HepG2 (cell line): ENCODE results near the gene KMT5C. TPM values are rescaled to one million over a fixed set of nuclear protein-coding genes. Genes with fewer than 3 reads are reported as not detected.

Source experiments
- ATAC-seq: fragments of 200-7000 bp; cut with Tn5 transposase; 3 replicates; pipeline ENCODE4 v1.9.1; 2020; ENCODE audit warnings: mild to moderate bottlenecking, moderate library complexity
- BruUV-seq: library from RNA; stranded (reverse); fragments of 400-500 nt; replicated peaks from 2 replicates; lab custom pipeline; 2021; lab: Mats Ljungman, UMichigan
- CTCF ChIA-PET: fragments of 300-600 bp; formaldehyde crosslinking; extraction: SDS; loops from one replicate; lab custom pipeline; 2021; ENCODE audit warnings: low total read pairs, inconsistent platforms, low intra/inter-chr PET ratio; lab: Yijun Ruan, JAX
- POLR2A ChIA-PET: fragments of 350-600 bp; sonication (Branson Sonifier 250); formaldehyde crosslinking; loops from one replicate; lab custom pipeline; 2020; ENCODE audit warnings: antibody characterized with exemption, inconsistent platforms; lab: Yijun Ruan, JAX
- DNase-seq: peaks from one replicate; pipeline ENCODE4 v3.0.0-alpha.2; 2015; ENCODE audit warnings: low spot score
- FAIRE-seq: peaks from 3 replicates; lab custom pipeline; 2011; peaks lifted over from hg19 to GRCh38; lab: Jason Lieb, UNC
- H2AFZ ChIP-seq: one replicate; pipeline ENCODE4 v1.6.1; 2011; ENCODE audit warnings: low read length, inconsistent platforms
- H3K27ac ChIP-seq: fragments of 300-600 bp; 3 replicates; pipeline ENCODE4 v1.8.0; 2011; ENCODE audit warnings: mixed run types, mild to moderate bottlenecking, mixed read lengths, low read length, inconsistent platforms; ENCODE audit not compliant: insufficient read depth; ENCODE audit errors: extremely low read length
- H3K27me3 ChIP-seq, 2 experiments: fragments of 200-600 bp in 1 of 2; 2 replicates in 1 of 2; 3 replicates in 1 of 2; pipeline versions ENCODE4 v1.6.0 to v1.8.0; 2011; ENCODE audit warnings: low read length in 2 of 2, mild to moderate bottlenecking in 2 of 2, moderate library complexity in 2 of 2, inconsistent platforms in 1 of 2; ENCODE audit not compliant: insufficient read depth in 2 of 2, control insufficient read depth in 1 of 2
- H3K36me3 ChIP-seq, 2 experiments: fragments of 200-600 bp in 1 of 2; replicated peaks in 1 of 2; 2 replicates in 1 of 2; 3 replicates in 1 of 2; pipeline versions ENCODE4 v1.5.1 to v1.8.0; 2011; ENCODE audit warnings: low read length in 2 of 2, inconsistent platforms in 1 of 2; ENCODE audit not compliant: insufficient read depth in 2 of 2, control insufficient read depth in 1 of 2
- H3K4me1 ChIP-seq: 2 replicates; pipeline ENCODE4 v1.5.1; 2012; ENCODE audit warnings: low read length, inconsistent platforms; ENCODE audit not compliant: insufficient read depth
- H3K4me2 ChIP-seq: 2 replicates; pipeline ENCODE4 v1.6.0; 2011; ENCODE audit warnings: low read depth, low read length, inconsistent platforms
- H3K4me3 ChIP-seq, 3 experiments: fragments of 200-600 bp in 1 of 3; sonication (generic), shearing (Covaris generic) in 1 of 3; replicated peaks in 1 of 3; 2 replicates each; pipeline ENCODE4 v1.5.1; 2011 to 2016; ENCODE audit warnings: low read length in 3 of 3, inconsistent platforms in 2 of 3, low read depth in 2 of 3, mild to moderate bottlenecking in 2 of 3, control low read depth in 1 of 3, mixed read lengths in 1 of 3; ENCODE audit not compliant: insufficient read depth in 1 of 3
- H3K79me2 ChIP-seq: one replicate; pipeline ENCODE4 v1.6.1; 2011; ENCODE audit warnings: low read length, inconsistent platforms; ENCODE audit not compliant: insufficient read depth
- H3K9ac ChIP-seq: 2 replicates; pipeline ENCODE4 v1.6.0; 2011; ENCODE audit warnings: mild to moderate bottlenecking, low read depth, low read length, inconsistent platforms; ENCODE audit not compliant: insufficient read depth
- H3K9me3 ChIP-seq: 2 replicates; pipeline ENCODE4 v1.5.1; 2012; ENCODE audit warnings: mild to moderate bottlenecking, low read length
- H4K20me1 ChIP-seq: 2 replicates; pipeline ENCODE4 v1.6.0; 2011; ENCODE audit warnings: inconsistent platforms, mild to moderate bottlenecking, low read length, moderate library complexity; ENCODE audit not compliant: insufficient read depth
- DPF2 ChIP-seq: sonication (generic); formaldehyde crosslinking; IDR thresholded peaks from 2 replicates; pipeline ENCODE4 v1.4.0; 2020; ENCODE audit warnings: mild to moderate bottlenecking, low read depth, missing genetic modification reagents, borderline replicate concordance
- LCORL ChIP-seq, 2 experiments: fragments of 450-650 bp in 1 of 2; sonication (generic) in 1 of 2; formaldehyde crosslinking in 1 of 2; IDR thresholded peaks; 2 replicates each; pipeline versions ENCODE4 v1.5.0 to v1.6.1; 2017 to 2020; ENCODE audit warnings: antibody characterized with exemption in 1 of 2, missing genetic modification reagents in 1 of 2
- MEIS1 ChIP-seq: sonication (generic); formaldehyde crosslinking; IDR thresholded peaks from 2 replicates; pipeline ENCODE4 v1.9.0; 2021; ENCODE audit warnings: mild to moderate bottlenecking, missing genetic modification reagents, moderate library complexity, borderline replicate concordance
- NCOA1 ChIP-seq: sonication (generic); formaldehyde crosslinking; IDR thresholded peaks from 2 replicates; pipeline ENCODE4 v1.9.0; 2021; ENCODE audit warnings: missing genetic modification reagents
- RFXAP ChIP-seq: sonication (generic); formaldehyde crosslinking; IDR thresholded peaks from 2 replicates; pipeline ENCODE4 v1.4.0; 2020; ENCODE audit warnings: missing genetic modification reagents, borderline replicate concordance
- ZNF34 ChIP-seq: sonication (generic); formaldehyde crosslinking; IDR thresholded peaks from 2 replicates; pipeline ENCODE4 v1.4.0; 2020; ENCODE audit warnings: mild to moderate bottlenecking, missing genetic modification reagents, borderline replicate concordance
- WGBS: methylation state at CpG from one replicate; pipeline ENCODE4 v1.1.6; 2017; ENCODE audit warnings: low lambda C conversion rate; 5-methylcytosine and 5-hydroxymethylcytosine counted together
- in situ Hi-C: cut with HindIII; loops from 2 replicates; pipeline ENCODE4 v1.10.0; 2017; ENCODE audit warnings: low pct_unique_long_range_greater_than_20kb; ENCODE audit not compliant: extremely low pct_ligation_motif_present
- intact Hi-C: fragments of 100-400 bp; cut with micrococcal nuclease; formaldehyde crosslinking; loops from one replicate; pipeline ENCODE4 v1.10.0; 2022; ENCODE audit not compliant: unreplicated experiment
- polyA plus RNA-seq, 8 experiments: library from polyadenylated mRNA; depleted of rRNA in 3 of 8; stranded (reverse) in 7 of 8; unstranded in 1 of 8; fragments of >200 nt; fragmentation: Illumina TruSeq in 4 of 8; extraction: Trizol in 4 of 8; gene quantifications; 2 replicates each; pipeline versions ENCODE4 v1.2.1 to v1.2.3, GENCODE V29; 2011 to 2016; ENCODE audit warnings: low read depth in 4 of 8, missing spikeins in 1 of 8, mixed read lengths in 1 of 8; ENCODE audit not compliant: insufficient read depth in 1 of 8
- total RNA-seq, 5 experiments: library from RNA; depleted of rRNA; stranded (reverse); fragments of >200 nt; fragmentation: Illumina TruSeq; extraction: Trizol; gene quantifications; 2 replicates each; pipeline ENCODE4 v1.2.3, GENCODE V29; 2016; ENCODE audit warnings: low read depth in 1 of 5
- TF ChIP-seq, protein P1 (sequence below): sonication (generic); formaldehyde crosslinking; conservative IDR thresholded peaks from 2 replicates; pipeline ENCODE4 v1.5.0; 2020; ENCODE audit warnings: missing genetic modification reagents
- TF ChIP-seq, protein P2 (sequence below): sonication (generic); formaldehyde crosslinking; conservative IDR thresholded peaks from 2 replicates; pipeline ENCODE4 v1.4.0; 2020; ENCODE audit warnings: missing genetic modification reagents
- TF ChIP-seq, protein P3 (sequence below): sonication (generic); formaldehyde crosslinking; IDR thresholded peaks from 2 replicates; pipeline ENCODE4 v1.5.0; 2020; ENCODE audit warnings: missing genetic modification reagents
- TF ChIP-seq, protein P4 (sequence below): sonication (generic); formaldehyde crosslinking; IDR thresholded peaks from 2 replicates; pipeline ENCODE4; 2020; ENCODE audit warnings: missing genetic modification reagents, mild to moderate bottlenecking, borderline replicate concordance

The KMT5C gene
- total and polyA plus RNA-seq, 2 of the 13 experiments (the other 11 are each of a cell fraction or from before 2014, with no cell fraction given): 5.5 to 9.0 TPM

DNA sequence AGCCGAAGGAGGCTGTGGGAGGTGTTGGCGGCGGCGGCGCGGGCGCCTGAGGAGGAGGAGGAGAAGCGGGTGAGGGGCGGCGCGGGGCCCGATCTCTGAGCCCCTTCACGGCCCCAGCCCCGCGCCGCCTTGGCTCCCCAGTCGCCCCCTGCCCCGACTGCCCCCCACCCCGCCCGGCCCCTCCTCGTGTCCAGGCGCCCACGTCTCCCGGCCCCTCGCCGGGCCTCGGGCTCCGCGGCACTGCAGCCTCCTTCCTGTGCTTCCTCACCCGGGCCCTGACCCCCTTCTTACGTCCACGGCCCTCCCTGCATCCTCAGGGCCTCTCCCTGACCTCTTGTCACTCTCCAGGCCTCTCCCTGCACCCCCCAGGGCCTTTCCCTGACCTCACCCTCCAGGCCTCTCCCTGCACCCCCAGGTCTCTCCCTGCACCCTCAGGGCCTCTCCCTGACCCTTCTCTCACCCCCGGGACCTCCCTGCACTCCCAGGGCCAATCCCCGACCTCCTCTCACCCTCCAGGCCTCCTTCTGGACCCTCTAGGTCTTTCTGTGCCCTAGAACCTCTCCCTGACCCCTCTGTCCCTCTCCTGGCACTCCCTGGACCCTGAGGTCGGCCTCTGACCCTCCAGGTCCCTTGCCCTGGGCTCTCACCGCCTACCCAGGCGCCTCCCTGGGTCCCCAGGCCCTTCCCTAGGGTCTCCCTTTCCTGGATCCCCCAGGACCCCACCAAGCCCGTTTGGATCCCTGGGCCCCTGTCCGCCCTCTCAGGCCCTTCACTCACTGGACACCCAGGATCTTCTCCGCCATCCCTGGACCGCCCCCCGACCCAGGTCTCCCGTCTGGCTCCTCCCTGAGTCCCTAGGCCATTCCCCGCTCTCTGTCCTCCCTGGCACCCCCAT, 460 bp downstream of the KMT5C start (continued):
- TF ChIP-seq, protein P1, sequence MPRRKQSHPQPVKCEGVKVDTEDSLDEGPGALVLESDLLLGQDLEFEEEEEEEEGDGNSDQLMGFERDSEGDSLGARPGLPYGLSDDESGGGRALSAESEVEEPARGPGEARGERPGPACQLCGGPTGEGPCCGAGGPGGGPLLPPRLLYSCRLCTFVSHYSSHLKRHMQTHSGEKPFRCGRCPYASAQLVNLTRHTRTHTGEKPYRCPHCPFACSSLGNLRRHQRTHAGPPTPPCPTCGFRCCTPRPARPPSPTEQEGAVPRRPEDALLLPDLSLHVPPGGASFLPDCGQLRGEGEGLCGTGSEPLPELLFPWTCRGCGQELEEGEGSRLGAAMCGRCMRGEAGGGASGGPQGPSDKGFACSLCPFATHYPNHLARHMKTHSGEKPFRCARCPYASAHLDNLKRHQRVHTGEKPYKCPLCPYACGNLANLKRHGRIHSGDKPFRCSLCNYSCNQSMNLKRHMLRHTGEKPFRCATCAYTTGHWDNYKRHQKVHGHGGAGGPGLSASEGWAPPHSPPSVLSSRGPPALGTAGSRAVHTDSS: no peak
- TF ChIP-seq, all 625 proteins: peak for 24

DNA sequence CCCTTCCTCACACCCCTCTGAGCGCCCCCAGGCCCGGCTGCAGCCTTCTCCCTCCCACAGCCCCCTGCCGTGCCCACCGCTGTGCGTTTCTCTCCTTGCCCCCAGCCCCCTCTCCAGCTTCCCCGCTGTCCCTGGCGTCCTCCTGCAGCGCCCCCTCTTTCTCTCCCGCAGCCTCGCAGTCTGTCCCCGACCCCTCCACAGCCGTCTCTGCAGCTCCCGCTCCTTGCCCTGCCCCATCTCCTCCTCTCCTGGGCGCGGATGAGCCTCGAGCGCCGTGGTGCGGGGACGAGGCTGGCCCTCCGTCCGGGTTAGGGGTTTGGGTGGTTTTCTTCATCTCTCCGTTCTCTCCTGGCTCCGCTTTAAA, 1.1 kb downstream of the KMT5C start:
- no peak for DNase-seq
- H3K27me3 ChIP-seq: no peaks in the 10 kb centered on the region; a peak in 1 of 5 replicates
- H3K4me2 ChIP-seq: peak overlapping the region; percentile 81
- CTCF ChIA-PET: no interaction called here
- peak overlapping the region; percentile 75 for H3K27ac ChIP-seq
- peak overlapping the region; percentile 95 for H3K9ac ChIP-seq
- in situ Hi-C loops (no loop called here), intact Hi-C loops (no loop called here)
- H2AFZ ChIP-seq: no peak overlapping the region
- peaks cover 27% of the 10 kb centered on the region for H3K4me1 ChIP-seq
- WGBS: under 1% methylated on average over 24 of the region's 24 CpGs
- 0 out of 3 replicates have a peak, but pooled peaks have one; percentile 1 for ATAC-seq
- POLR2A ChIA-PET: interaction anchor here (0.6 to 0.7 kb wide), 3 partner anchors 67 to 200 kb away, joined by 3 read pairs; partner anchors contain the start of gene UBE2S
- peak overlapping the region; percentile 82 to 99 (median 91) for H3K4me3 ChIP-seq
- peaks cover 3% of the 10 kb centered on the region; the same call in 1 of the 2 replicates for H4K20me1 ChIP-seq
- BruUV-seq: no TSS peak
- peaks cover 5% of the 10 kb centered on the region for H3K79me2 ChIP-seq
- no peaks in the 10 kb centered on the region for H3K9me3 ChIP-seq
- H3K36me3 ChIP-seq: peaks cover 2 to 7% of the 10 kb centered on the region in 2 experiments; a peak in 3 of 5 replicates
- FAIRE-seq: no peak
- TF ChIP-seq LCORL (IDR thresholded peaks at IDR 0.05): no peak
- TF ChIP-seq LCORL (CRISPR knock-in tag; IDR thresholded peaks at IDR 0.05): peak; percentile 37; the same call in 1 of the 2 replicates
- 0 out of 2 replicates have a peak, but pooled peaks have one; percentile 3 for TF ChIP-seq NCOA1 (CRISPR knock-in tag)
- TF ChIP-seq DPF2 (CRISPR knock-in tag): no peak
- no peak for TF ChIP-seq MEIS1 (CRISPR knock-in tag)
- no peak for TF ChIP-seq RFXAP (CRISPR knock-in tag)
- TF ChIP-seq, protein P2, sequence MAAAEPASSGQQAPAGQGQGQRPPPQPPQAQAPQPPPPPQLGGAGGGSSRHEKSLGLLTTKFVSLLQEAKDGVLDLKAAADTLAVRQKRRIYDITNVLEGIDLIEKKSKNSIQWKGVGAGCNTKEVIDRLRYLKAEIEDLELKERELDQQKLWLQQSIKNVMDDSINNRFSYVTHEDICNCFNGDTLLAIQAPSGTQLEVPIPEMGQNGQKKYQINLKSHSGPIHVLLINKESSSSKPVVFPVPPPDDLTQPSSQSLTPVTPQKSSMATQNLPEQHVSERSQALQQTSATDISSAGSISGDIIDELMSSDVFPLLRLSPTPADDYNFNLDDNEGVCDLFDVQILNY: no peak
- TF ChIP-seq, protein P3, sequence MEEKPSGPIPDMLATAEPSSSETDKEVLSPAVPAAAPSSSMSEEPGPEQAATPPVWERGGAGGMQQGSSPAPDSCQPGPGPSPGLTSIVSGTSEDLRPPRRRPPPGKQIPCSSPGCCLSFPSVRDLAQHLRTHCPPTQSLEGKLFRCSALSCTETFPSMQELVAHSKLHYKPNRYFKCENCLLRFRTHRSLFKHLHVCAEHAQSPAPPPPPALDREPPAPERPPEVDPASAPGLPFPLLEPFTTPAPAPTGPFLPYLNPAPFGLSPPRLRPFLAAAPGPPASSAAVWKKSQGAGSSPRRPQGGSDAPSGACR: 0 out of 2 replicates have a peak, but pooled peaks have one; percentile 20
- TF ChIP-seq, protein P4, sequence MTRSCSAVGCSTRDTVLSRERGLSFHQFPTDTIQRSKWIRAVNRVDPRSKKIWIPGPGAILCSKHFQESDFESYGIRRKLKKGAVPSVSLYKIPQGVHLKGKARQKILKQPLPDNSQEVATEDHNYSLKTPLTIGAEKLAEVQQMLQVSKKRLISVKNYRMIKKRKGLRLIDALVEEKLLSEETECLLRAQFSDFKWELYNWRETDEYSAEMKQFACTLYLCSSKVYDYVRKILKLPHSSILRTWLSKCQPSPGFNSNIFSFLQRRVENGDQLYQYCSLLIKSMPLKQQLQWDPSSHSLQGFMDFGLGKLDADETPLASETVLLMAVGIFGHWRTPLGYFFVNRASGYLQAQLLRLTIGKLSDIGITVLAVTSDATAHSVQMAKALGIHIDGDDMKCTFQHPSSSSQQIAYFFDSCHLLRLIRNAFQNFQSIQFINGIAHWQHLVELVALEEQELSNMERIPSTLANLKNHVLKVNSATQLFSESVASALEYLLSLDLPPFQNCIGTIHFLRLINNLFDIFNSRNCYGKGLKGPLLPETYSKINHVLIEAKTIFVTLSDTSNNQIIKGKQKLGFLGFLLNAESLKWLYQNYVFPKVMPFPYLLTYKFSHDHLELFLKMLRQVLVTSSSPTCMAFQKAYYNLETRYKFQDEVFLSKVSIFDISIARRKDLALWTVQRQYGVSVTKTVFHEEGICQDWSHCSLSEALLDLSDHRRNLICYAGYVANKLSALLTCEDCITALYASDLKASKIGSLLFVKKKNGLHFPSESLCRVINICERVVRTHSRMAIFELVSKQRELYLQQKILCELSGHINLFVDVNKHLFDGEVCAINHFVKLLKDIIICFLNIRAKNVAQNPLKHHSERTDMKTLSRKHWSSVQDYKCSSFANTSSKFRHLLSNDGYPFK (CRISPR knock-in tag): 0 out of 2 replicates have a peak, but pooled peaks have one; percentile 10
- 0 out of 2 replicates have a peak, but pooled peaks have one; percentile 40 for TF ChIP-seq ZNF34 (CRISPR knock-in tag)
